Iris pigment epithelial cell (primary cell): ENCODE measurements around the gene MXD4.

Experiments
- DNase-seq: peaks from one replicate; pipeline ENCODE4 v3.0.0-alpha.2; 2011; ENCODE audit warnings: low read depth

The MXD4 gene

DNA sequence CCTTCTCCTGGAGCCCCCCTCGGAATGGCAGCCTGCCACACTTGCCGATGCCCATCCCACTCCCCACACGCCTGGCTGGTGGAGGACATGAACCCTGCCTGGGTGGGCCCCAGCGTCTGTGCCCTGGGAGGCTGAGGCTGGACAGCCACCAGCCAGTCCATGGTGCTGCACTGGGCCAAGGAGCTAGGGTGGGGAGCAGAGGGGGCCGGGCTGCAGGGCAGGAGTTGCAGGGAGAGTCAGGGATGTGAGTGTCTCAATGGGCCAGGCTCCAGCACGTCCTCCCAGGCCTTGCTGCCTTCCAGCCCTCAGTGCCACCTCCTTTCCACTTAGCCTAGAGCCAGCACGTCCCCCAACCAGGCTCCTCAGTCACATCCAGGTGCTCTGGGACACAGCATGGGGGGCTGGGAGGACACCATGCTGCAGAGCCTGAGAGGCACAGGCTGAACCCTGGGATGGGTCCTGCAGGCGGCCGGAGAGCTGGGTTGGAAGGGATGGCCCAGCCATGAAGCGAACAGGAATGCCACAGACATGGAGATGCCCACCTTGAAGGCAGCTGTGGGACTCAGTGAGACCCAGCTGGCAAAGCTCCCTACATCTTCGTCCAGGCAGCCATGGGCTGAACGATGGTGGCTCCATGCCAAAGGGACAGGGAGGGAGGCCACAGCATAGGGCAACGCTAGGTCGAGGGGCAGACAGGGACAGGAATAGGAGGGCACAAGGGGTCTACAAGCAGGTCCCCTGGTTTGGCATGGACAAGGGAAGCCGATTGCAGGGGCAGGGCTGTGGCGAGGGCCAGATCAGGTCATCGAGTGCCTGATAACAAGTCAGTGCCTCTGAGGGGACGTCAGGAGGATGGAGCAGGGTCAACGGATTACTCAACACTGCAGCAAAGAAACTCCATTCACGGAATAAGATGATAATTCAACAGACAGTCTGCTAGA, 30.1 kb upstream of the MXD4 start:
- no peak for DNase-seq

DNA sequence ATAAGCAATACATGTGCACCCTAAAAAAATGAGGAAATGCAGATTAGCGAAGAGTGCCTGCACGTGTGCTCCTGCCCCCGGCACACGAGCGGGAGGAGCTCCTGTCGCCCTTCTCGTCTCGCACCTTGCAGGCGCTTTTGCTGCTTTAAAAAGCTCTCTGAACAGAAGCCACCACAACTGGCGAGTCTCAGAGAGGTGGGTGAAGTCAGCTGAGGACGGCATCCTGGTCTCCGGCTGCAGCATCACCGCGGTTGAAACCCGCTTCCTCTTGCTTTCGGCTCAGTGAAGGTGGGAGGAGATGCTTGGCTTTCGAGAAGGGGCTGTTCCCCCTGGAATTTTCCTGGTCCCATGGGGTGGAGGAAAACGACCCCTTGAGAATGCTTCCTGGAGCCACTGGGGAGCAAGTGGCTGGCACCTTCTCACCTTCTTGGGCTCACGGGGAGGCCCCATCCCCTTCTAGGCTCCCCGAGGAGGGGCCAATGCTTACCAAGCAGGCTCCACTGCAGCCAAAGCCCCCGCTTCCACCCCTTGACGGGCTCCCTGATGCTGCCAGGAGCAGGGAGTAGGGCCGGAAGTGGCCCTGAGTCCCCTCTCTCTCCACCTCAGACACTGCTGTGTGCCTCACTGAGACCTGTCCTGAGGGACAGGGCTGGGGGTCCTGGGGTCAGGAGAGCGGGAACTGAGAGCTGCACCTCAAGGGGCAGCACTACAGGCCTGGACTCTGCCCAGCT, 29.2 kb upstream of the MXD4 start:
- no peak for DNase-seq

DNA sequence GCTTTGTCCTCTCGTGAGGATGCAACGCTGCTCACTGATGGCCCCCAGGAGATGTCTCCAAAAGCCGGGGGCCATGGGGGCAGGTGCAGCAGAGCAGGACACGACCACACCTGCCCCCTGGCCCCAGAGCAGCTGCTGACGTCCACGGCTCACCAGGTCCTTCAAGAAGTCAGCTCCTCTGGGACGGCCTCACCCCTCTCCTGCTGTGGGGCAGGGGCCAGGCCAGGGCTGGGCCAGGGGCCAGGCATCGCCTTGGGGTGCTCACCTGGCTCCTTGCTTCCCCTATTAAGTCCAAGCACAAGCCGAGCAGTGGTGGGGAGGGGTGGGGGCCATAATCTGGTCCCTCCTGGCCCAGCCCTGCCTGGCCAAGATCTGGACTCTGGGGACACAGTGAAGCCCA, 28.6 kb upstream of the MXD4 start:
- no peak for DNase-seq

DNA sequence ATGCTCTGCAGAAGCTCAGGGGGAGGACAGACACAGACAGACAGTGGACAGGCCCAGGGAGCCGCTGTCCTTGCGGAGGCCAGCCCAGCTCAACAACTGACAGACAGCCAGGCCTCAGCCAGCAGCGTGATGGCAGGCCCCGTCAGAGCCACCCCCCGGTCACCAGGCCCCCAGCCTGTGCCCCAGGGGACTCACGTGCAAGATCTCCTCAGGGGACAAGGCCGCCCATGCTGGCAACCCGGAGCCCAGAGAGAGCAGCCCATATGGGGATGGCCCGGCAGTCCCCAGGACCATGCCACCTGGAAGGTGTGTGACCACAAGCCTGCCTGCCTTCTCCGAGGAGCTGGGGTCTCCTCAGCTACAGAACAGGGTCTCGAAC, 28.0 kb upstream of the MXD4 start:
- DNase-seq = no peak

DNA sequence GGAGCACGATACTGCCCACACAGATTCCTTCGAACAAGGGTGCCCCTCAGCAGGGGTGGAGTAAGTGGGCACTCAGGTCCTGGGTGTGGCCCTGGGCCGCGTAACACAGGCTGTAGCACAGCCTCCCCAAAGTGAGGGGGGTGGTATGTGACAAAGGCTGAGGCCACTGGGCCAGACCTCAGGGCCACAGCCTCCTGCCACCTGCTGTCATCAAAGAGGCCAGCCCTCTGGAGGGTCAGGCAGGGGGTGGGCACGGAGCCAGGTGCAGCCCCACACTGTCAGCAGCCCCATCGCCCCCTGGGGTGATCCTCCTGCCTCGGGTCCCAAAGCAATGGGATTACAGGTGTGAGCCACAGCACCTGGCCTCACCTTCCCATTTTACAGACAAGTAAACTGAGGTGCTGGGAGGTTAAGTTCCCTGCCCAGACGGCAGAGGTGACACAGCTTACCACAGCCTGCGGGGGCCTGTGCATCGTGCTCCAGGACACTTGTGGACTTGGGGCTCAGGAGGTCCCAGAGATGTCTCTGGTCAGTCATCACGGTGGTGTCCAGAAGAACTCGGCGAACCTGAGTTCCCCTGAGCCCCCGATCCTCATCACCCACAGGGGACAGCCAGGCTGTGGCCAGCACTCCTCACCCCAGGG, 27.5 kb upstream of the MXD4 start:
- no peak for DNase-seq

DNA sequence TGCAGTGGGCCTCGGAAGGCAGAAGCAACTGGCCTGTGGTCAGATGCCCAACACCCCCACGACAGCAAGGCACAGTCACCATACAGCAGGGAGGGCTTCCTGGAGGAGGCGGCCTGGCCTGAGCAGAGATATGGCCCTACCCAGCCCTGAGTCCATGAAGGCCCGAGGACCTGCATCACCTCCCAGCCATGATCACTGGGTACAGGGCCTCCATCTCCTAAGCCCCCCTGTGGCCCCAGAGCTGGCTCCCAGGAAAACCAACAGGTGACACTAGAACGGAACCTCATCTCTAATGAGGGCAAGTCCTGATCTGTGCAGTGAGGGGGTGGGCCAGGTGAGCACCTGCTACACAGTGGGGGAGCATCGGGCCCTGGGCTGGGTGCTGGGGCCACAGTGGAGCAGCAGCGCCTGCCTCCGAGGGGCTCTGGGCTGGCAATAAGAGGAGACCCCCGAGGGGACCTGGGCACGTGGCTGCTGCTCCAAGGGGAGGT, 26.2 kb upstream of the MXD4 start:
- DNase-seq = no peak

DNA sequence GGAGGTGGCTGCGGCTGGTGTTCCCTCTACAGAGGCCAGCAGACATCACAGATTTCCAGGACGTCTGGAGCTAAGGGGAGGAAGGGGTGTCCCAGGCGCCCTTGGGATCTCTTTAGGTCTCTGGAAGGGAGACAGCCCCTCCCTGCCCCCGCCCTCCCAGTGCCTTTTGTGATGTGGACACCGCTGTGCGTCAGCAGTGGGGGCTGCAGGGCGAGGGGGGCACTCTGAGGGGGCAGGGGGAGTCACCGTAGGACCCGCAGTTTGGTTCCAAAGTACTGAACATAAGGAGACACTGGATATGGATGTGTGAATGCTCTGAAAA, 25.6 kb upstream of the MXD4 start:
- DNase-seq = no peak

DNA sequence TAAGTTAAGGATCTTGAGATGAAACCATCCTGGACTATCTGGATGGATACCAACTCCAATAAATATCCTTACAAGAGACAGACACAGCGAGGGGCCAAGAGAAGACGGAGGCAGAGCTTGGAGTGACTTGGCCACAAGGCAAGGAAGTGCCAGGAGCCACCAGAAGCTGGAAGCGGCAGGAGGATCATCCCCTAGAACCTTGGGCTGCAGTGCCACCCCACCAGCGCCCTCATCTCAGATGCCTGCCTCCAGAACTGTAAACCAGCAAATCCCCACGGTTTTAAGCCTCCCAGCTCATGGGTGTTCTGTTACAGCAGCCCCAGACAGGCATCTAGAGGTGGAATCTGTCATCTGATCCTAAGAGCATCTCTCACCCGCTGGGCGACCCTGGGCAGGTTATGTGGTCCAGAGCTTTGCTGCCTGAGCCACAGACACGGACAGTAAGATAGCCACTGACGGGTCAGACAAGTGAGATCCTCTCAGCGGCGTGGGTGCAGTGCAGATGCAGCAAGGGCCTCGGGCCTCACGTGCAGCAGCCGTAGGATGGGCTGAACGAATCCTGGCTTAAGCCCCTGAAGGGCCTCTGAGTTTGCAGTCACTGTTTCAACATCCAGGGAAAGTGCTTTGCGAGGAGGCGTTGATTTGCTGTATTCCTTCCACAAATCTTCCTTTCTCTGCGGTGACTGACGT, 25.1 kb upstream of the MXD4 start:
- no peak for DNase-seq

DNA sequence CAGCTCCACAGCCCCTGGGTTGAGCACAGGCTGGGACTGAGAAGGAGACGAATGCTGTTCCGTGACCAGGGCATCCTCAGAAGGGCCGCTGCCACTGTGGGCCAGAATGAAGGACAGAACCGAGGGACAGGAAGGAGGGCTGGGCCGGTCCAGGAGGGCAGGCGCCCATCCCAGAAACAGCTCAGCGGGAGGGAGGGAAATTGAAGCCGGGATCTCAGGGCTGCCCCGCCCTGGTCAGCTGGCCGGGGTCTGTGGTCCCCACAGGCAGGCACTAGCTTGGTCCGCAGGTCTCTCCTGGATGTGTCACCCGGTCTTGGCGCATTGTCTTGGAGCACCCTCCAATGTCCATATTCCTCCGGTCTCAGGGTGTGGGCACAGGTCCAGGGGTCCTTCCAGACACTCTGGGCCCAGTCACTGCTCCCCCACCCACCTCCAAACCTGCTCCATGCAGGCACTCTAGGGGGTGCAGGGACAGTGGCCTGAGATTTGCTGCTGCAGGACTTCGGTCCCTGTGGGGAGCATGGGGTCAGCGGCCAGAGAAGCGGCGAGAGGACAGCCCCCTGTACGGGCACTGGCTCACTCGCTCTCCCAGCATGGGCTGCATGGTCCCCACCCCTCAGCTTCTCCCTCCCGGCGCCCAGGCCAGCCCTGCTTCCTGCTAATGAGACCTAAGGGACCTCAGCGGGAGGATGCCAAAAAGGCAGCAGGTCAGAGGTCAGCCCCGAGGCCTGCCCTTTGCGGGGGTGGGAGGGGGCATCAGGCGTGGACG, 23.9 kb upstream of the MXD4 start:
- no peak for DNase-seq

DNA sequence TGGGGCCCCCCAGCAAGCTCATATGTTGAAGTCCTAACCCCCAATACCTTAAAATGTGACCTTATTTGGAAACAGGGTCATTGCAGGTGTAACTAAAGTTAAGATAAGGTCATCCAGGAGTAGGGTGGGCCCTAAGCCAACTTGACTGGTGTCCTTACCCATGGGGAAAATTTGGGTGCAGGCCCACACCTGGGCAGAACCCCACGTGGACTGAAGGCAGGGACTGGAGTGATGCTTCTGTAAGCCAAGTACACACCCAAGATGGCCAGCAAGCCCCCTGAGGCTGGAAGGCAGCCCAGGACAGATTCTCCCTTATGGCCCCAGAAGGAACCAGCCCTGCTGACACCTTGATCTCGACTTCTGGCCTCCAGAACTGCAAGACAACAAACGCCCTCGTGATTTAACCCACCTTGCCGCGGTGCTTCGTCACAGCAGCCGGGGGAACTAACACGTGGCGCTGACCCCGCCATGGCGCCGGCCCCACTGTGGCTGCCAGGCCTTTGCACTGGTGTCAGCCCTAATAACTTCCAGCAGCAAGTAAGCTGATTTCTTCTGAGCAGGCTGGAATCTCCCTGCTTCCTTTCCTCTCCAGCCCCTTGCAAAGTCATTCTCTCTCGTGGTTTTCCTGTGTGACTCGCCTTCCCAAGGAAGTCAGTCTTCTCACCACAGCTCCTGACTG, 23.2 kb upstream of the MXD4 start:
- DNase-seq = peak; percentile 42

DNA sequence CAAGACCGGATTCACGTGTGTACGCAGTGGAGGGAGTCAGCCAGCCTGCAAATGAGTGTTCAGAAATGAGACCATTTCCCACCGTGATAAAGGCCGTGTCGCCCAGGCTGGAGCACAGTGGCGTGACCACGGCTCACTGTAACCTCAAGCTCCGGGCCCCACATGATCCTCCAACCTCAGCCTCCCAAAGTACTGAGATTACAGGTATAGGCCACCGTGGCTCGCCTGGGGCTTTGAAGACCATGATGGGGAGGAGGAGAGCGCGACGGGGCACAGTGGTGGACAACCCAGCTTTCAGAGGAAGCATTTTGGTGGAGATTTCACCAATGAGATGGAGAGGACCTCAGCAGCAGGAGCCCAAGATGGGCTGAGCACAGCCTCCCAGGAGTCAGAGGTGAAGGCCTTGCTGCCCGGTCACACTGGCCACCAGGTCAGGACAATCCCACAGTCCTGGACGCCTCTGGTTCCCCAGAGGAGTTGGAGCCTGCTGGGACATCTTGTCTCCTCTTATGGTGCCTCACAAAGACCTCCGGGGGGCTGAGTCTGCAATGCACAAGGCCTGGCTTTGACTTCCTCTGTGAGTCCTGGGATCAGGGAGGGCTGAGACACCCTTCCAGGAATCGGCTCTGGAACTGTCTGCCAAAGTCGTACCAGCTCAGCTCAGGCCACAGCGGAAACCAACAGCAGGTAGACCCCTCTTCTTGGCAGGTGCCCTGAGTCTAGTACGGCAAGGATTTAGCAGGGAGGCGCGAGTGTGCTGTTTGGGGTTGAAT, 22.4 kb upstream of the MXD4 start:
- DNase-seq = no peak

DNA sequence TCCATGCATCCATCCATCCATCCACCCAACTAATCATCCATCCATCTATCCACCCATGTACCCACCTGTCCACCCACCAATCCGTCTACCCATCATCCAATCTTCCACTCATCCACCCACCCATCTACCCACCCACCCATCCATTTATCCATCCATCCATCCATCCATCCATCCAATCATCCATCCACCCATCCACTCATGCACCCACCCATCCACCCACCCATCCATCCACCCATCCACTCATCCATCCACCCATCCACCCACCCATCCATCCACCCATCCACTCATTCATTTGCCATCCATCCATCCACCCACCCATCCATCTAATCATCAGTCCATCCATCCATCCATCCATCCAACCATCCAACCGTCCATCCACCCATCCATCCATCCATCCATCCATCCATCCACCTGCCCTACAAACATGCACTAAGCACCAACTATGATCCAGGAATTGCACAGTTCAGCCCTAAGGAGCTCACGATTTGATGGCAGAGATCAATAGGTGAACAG, 21.3 kb upstream of the MXD4 start:
- DNase-seq = no peak

DNA sequence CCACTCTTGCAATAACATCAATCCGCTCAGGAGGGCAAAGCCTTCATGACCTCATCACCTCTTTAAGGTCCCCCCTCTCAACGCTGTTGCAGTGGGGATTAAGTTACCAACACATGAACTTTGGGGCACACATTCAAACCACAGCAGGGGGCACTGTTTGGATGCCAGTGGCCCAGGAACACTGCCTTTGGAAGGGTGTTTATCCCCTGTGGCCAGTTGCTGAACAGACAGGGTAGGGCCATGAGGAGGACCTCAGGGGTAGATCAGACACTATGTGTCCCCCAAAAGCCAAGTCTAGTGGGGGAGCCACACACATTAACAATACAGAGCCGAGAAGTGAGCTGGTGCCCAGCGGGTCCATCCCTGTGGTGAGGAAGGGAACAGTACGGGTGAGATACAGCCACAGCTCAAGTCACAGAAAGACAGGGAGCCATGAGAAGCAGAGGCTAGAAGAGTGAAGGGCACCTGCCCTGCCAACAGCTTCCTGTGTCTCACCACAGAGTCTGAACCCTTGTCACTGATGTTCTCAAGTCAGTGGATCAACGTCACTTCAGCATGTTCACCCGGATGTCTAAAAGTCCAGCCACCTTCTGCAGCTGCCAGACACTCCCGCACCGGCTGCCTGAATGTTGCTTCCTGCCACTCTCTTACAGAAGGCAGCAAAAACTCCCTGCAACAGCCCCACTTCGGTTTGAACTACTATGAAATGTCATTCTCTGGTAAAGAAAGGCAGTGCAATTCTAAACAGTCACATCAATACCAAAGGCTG, 19.9 kb upstream of the MXD4 start:
- DNase-seq = no peak

DNA sequence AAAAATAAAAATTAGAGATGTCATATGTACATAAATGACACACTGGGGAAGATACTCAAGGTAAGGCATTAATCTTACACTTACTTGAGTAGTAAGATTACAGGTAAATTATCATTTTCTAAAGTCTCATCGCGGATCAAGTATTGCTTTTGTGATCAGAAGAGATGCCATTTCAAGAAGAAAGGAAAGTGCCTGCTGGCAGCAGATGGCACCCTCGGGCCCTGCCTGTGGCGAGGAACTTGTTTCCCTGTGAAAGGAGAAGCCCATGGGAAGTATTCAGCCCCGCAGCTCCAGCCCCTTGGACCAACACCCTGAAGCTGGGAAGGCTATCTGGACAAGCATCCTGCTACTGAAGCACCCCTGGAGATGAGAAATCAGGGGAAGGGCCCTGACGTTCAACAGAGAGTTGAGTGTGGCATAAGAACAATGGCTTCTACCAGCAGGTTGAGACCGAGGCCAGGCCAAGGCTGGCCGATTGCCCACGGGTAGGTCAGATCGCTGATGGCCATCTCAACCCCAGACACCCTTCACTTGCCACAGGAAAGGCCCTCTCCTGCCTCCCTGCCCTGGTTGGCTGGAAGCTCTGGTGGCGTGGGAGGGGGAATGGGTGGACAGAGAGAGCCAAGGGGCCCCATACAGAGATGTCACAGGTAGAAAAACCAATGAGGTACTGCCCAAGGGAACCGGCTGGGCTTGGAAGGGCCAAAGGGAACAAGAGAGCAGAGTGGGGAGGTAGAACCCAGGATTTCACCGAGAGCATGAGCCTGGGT, 18.8 kb upstream of the MXD4 start:
- no peak for DNase-seq

DNA sequence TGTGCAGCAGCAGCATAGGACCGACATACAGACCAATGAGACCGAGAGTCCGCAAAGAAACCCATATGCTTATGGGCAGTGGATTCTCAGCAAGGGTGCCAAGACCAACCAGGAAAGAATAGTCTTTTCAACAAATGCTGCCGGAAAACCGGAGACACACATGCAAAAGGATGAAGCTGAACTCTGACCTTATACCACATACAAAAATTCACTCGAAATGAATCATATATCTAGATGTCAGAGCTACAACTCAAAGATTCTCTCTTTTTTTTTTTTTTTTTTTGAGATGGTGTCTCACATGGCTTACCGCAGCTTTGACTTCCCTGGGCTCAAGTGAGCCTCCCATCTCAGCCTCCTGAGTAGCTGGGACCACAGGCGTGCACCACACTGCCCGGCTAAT, 16.0 kb upstream of the MXD4 start:
- DNase-seq = peak; percentile 40

DNA sequence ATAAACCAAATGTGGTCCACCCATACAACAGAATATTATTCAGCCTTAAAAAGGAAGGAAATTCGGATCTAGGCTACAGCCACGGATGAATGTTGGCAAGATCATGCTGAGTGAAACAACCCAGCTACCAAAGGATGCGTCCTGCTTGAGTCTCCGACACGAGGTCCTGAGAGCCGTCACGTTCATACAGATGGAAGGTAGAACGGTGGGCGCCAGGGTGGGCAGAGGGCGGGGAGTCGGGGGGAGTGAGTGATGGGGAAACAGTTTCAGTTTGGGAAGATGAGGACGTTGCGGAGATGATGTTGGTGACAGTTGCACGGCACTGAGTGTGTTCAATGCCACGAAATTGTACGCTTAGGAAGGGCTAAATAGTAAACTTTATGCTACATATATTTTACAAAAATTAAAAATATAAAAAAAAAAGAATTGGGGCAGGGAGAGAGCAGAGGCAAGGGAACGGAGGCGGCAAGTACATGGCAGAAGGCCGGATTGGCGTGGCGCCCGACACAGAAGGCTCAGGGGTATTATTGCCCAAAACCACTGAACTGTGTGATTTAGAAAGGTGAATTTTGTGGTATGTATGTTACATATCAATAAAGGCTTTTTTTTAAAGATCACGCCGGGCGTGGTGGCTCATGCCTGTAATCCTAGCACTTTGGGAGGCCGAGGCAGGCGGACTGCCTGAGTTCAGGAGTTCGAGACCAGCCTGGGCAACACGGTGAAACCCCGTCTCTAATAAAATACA, 14.8 kb upstream of the MXD4 start:
- DNase-seq = no peak

DNA sequence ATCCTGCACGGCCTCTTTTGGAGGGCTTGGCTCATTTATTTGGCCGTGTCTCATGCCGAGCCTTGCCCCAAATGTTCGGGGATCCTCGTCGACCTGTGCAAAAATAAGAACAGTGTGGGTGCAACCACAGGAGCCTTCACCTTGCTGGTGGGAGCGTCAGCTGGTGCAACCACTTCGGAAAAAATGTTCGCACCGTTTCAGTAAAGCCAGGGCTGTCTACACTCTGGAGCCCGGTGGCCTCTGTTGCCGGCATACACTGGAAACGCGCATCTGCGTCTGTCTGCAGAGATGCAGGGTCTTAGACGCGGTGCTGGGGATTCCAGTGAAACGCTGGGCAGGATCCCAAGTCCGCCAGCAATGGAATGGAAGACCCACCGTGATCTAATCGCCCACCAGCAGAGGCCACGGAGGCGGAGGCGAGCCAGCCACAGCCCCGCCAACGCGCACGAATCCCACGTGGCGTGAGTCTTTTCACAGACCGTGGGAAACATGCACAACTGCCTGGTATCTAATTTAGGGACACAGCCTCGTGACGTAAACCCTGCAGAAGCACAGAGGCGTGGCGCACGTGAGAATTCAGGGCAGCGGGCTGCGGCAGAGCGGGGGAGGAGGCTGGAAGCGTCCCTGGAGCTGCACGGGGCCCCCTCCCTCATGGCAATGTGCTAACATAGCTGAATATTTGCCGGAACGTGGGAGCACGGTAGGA, 13.8 kb upstream of the MXD4 start:
- no peak for DNase-seq
